ENCODE data around the gene PCNX2. TPM values are rescaled to one million over a fixed set of nuclear protein-coding genes. Genes with fewer than 3 reads are reported as not detected.

Gene PCNX2
- total RNA-seq, 2 experiments from 2014 or later: 46.4 to 49.4 TPM

- peaks cover 36% of the 10 kb centered on the region for H3K36me3 Mint-ChIP-seq (ENCODE audit: low read depth)
- TF ChIP-seq CTCF (IDR thresholded peaks at IDR 0.05): no peak
- Histone ChIP-seq H3K27me3 (ENCODE audit: control insufficient read depth in 1 of 2, insufficient read depth in 2 of 2, low read length in 2 of 2) (no peaks in the 10 kb centered on the region), H3K9me3 (ENCODE audit: control insufficient read depth in 1 of 2, insufficient read depth in 1 of 2, low read length in 2 of 2) (no peaks in the 10 kb centered on the region), H3K36me3 (ENCODE audit: insufficient read depth, low read length) (peaks cover 38% of the 10 kb centered on the region), H3K4me1 (ENCODE audit: insufficient read depth, low read length) (no peaks in the 10 kb centered on the region), H3K27ac (ENCODE audit: low read depth in 1 of 2, low read length in 2 of 2) (no peak overlapping the region), H3K4me3 (ENCODE audit: low read length) (no peak overlapping the region)
- DNase-seq (no peak), ATAC-seq (ENCODE audit: poor library complexity) (no peak)
- H3K9me3 Mint-ChIP-seq: no peaks in the 10 kb centered on the region
- CTCF ChIA-PET: no interaction called here
- no peaks in the 10 kb centered on the region for H3K4me1 Mint-ChIP-seq (ENCODE audit: low read depth)
- H3K27me3 Mint-ChIP-seq: no peaks in the 10 kb centered on the region
- no peak overlapping the region for H3K27ac Mint-ChIP-seq
- no peak overlapping the region for H3K4me3 Mint-ChIP-seq
- POLR2A ChIA-PET: no interaction called here
- intact Hi-C loops (cut with DNase I, micrococcal nuclease): no loop called here
Observed at GRCh38 chr1:232987774-232988140, 307.8 kb downstream of the PCNX2 start.

GRCh38 chr1:232987046-232987773 lies 308.3 kb downstream of the PCNX2 start:
- Histone ChIP-seq H3K27ac (ENCODE audit: low read depth in 1 of 2, low read length in 2 of 2) (no peak overlapping the region), H3K4me1 (ENCODE audit: insufficient read depth, low read length) (no peaks in the 10 kb centered on the region), H3K9me3 (ENCODE audit: control insufficient read depth in 1 of 2, insufficient read depth in 1 of 2, low read length in 2 of 2) (no peaks in the 10 kb centered on the region), H3K4me3 (ENCODE audit: low read length) (no peak overlapping the region), H3K27me3 (ENCODE audit: control insufficient read depth in 1 of 2, insufficient read depth in 2 of 2, low read length in 2 of 2) (no peaks in the 10 kb centered on the region), H3K36me3 (ENCODE audit: insufficient read depth, low read length) (peaks cover 32% of the 10 kb centered on the region)
- intact Hi-C loops (cut with DNase I, micrococcal nuclease): no loop called here
- no peak for TF ChIP-seq CTCF (IDR thresholded peaks at IDR 0.05)
- ChIA-PET POLR2A (interaction anchor here (0.6 kb wide), 1 partner anchor 223 kb away, joined by 3 read pairs; no protein-coding TSS in a partner anchor), CTCF (no interaction called here)
- DNase-seq (no peak), ATAC-seq (ENCODE audit: poor library complexity) (no peak)
- no peak overlapping the region for H3K4me3 Mint-ChIP-seq
- H3K27me3 Mint-ChIP-seq: no peaks in the 10 kb centered on the region
- H3K9me3 Mint-ChIP-seq: no peaks in the 10 kb centered on the region
- H3K36me3 Mint-ChIP-seq (ENCODE audit: low read depth): peaks cover 31% of the 10 kb centered on the region
- H3K27ac Mint-ChIP-seq: no peak overlapping the region
- H3K4me1 Mint-ChIP-seq (ENCODE audit: low read depth): no peaks in the 10 kb centered on the region

- POLR2A ChIA-PET: no interaction called here
- no peaks in the 10 kb centered on the region for H3K27me3 Mint-ChIP-seq
- H3K27ac ChIP-seq (ENCODE audit: low read depth in 1 of 2, low read length in 2 of 2): no peak overlapping the region
- CTCF ChIA-PET: no interaction called here
- no peak overlapping the region for H3K4me3 ChIP-seq (ENCODE audit: low read length)
- TF ChIP-seq CTCF (IDR thresholded peaks at IDR 0.05): no peak
- no peaks in the 10 kb centered on the region for H3K9me3 Mint-ChIP-seq
- H3K4me1 ChIP-seq (ENCODE audit: insufficient read depth, low read length): no peaks in the 10 kb centered on the region
- H3K27ac Mint-ChIP-seq: no peak overlapping the region
- ATAC-seq (ENCODE audit: poor library complexity): no peak
- H3K36me3 ChIP-seq (ENCODE audit: insufficient read depth, low read length): peaks cover 31% of the 10 kb centered on the region
- no peak overlapping the region for H3K4me3 Mint-ChIP-seq
- no peaks in the 10 kb centered on the region for H3K27me3 ChIP-seq (ENCODE audit: control insufficient read depth in 1 of 2, insufficient read depth in 2 of 2, low read length in 2 of 2)
- no peaks in the 10 kb centered on the region for H3K9me3 ChIP-seq (ENCODE audit: control insufficient read depth in 1 of 2, insufficient read depth in 1 of 2, low read length in 2 of 2)
- no peaks in the 10 kb centered on the region for H3K4me1 Mint-ChIP-seq (ENCODE audit: low read depth)
- no peak for DNase-seq
- intact Hi-C loops (cut with DNase I, micrococcal nuclease): no loop called here
- peaks cover 24% of the 10 kb centered on the region for H3K36me3 Mint-ChIP-seq (ENCODE audit: low read depth)
Observed at GRCh38 chr1:232986527-232986922, 309.0 kb downstream of the PCNX2 start.
